Testis (tissue), 2 donors: ENCODE results near the gene HIP1.

Source experiments
- CTCF ChIP-seq, 3 experiments: fragments of 450-650 bp in 2 of 3; fragments of 200-600 bp in 1 of 3; sonication (generic) in 1 of 3; IDR thresholded peaks; one replicate each; pipeline ENCODE4 v1.5.1; 2016 to 2019; ENCODE audit warnings: antibody characterized with exemption in 3 of 3, mild to moderate bottlenecking in 2 of 3, moderate library complexity in 1 of 3
- POLR2A ChIP-seq: fragments of 450-650 bp; IDR thresholded peaks from one replicate; pipeline ENCODE4 v1.6.1; 2017; ENCODE audit warnings: antibody characterized with exemption, mild to moderate bottlenecking, moderate library complexity

GRCh38 chr7:75660566-75661215 is 78.0 kb downstream of the HIP1 start:
- TF ChIP-seq CTCF (IDR thresholded peaks at IDR 0.05): no peak
- TF ChIP-seq POLR2A: no peak
